ENCODE data around the gene SACM1L. TPM values are rescaled to one million over a fixed set of nuclear protein-coding genes. Genes with fewer than 3 reads are reported as not detected.

SACM1L gene
- total and polyA plus RNA-seq, 2 of the 4 experiments (the other 2 are of a cell fraction) = 19.0 to 40.9 TPM

- peak overlapping the region; percentile 99 for H3K4me2 ChIP-seq (ENCODE audit: low read depth, low read length)
- peaks cover 15 to 39% of the 10 kb centered on the region in 2 experiments for H3K79me1 ChIP-seq (ENCODE audit: low read depth in 1 of 2, low read length in 2 of 2)
- no peak overlapping the region; the same call in none of the 2 replicates for H3K18ac ChIP-seq (ENCODE audit: low read depth, low read length)
- H3K9me1 ChIP-seq (ENCODE audit: insufficient read depth, low read length) = peaks cover 11% of the 10 kb centered on the region; the same call in 1 of the 2 replicates
- H3K4ac ChIP-seq (ENCODE audit: low read depth, low read length) = peak overlapping the region; percentile 58; the same call in 1 of the 2 replicates
- H3K14ac ChIP-seq (replicated peaks; ENCODE audit: low read depth, low read length) = peak overlapping the region; percentile 35; the same call in 1 of the 2 replicates
- H4K91ac ChIP-seq (ENCODE audit: insufficient read depth, low read depth, low read length) = peak overlapping the region; percentile 14; the same call in 1 of the 2 replicates
- H2BK120ac ChIP-seq (ENCODE audit: low read depth, low read length) = no peak overlapping the region
- peak overlapping the region; percentile 67 for H3K27ac ChIP-seq (ENCODE audit: insufficient read depth, low read length)
- dilution Hi-C loops (cut with HindIII; ENCODE audit: low sequenced_read_pairs, unreplicated experiment) = no loop called here
- ATAC-seq (ENCODE audit: low read depth) (no peak), DNase-seq (no peak)
- H3K23ac ChIP-seq (ENCODE audit: low read depth, low read length) = peak overlapping the region; percentile 63
- intact Hi-C loops (cut with micrococcal nuclease) = loop anchor here (5.0 kb wide), 1 partner anchor 38 kb away; no protein-coding TSS in a partner anchor
- peak overlapping the region; percentile 79 for H2AK9ac ChIP-seq (replicated peaks; ENCODE audit: low read depth, low read length, poor library complexity)
- H3K56ac ChIP-seq (ENCODE audit: extremely low read depth, insufficient read depth, low read length) = peak overlapping the region; percentile 92; the same call in 1 of the 2 replicates
- peak overlapping the region; percentile 13 to 69; a peak in 2 of 4 replicates for H4K8ac ChIP-seq (ENCODE audit: low read depth in 2 of 2, low read length in 2 of 2)
- H4K20me1 ChIP-seq (ENCODE audit: insufficient read depth, low read length) = peaks cover 31% of the 10 kb centered on the region; the same call in 1 of the 2 replicates
- H3K27me3 ChIP-seq (ENCODE audit: control insufficient read depth, insufficient read depth, low read length) = no peaks in the 10 kb centered on the region
- peak overlapping the region; percentile 90 for H2AFZ ChIP-seq (replicated peaks; ENCODE audit: low read length, poor library complexity)
- peak overlapping the region; percentile 99 for H3K9ac ChIP-seq (ENCODE audit: low read depth, low read length)
- peaks cover 5% of the 10 kb centered on the region for H3K4me1 ChIP-seq (ENCODE audit: control insufficient read depth, insufficient read depth, low read length)
- 0% methylated on average over 2 of the region's 8 CpGs; no CpG with 5 or more reads in 1 of the 2 experiments for WGBS, 2 experiments (ENCODE audit: extremely low coverage in 2 of 2, insufficient read length in 1 of 2)
- no peak overlapping the region for H2BK15ac ChIP-seq (ENCODE audit: low read depth, low read length)
- H4K5ac ChIP-seq (ENCODE audit: low read depth, low read length) = peak overlapping the region; percentile 10; the same call in 1 of the 2 replicates
- no peak overlapping the region for H2BK20ac ChIP-seq (ENCODE audit: low read depth, low read length)
- H2AK5ac ChIP-seq (ENCODE audit: low read depth, low read length) = peak overlapping the region; percentile 30; the same call in 1 of the 2 replicates
- ChIA-PET POLR2A (ENCODE audit: unreplicated experiment) (interaction anchor here (0.6 kb wide), 1 partner anchor 71 kb away, joined by 4 read pairs; no protein-coding TSS in a partner anchor), CTCF (interaction anchor here (0.6 to 1.3 kb wide), 3 partner anchors 30 to 692 kb away, joined by 4 to 6 read pairs (median 5); no protein-coding TSS in a partner anchor)
- no TSS peak for BruUV-seq (replicated peaks)
- in situ Hi-C loops (cut with MboI; ENCODE audit: low sequenced_read_pairs) = no loop called here
- H3K4me3 ChIP-seq (ENCODE audit: insufficient read depth, low read depth, low read length) = peak overlapping the region; percentile 67
- no peaks in the 10 kb centered on the region for H3K9me3 ChIP-seq (ENCODE audit: control insufficient read depth, insufficient read depth, low read length)
- peak overlapping the region; percentile 68 for H2BK5ac ChIP-seq (ENCODE audit: low read depth, low read length, poor library complexity, severe bottlenecking)
- H3K36me3 ChIP-seq (ENCODE audit: control insufficient read depth, insufficient read depth, low read length) = no peaks in the 10 kb centered on the region; the same call in 1 of the 2 replicates
- TF ChIP-seq NFE2L2 (IDR thresholded peaks at IDR 0.05; ENCODE audit: low read depth, low read length) = no peak
- no peak for TF ChIP-seq POLR2A (IDR thresholded peaks at IDR 0.05; ENCODE audit: low read depth, low read length)
- TF ChIP-seq FOS (IDR thresholded peaks at IDR 0.05; ENCODE audit: low read depth, low read length) = no peak
- no peak for TF ChIP-seq RAD21 (IDR thresholded peaks at IDR 0.05; ENCODE audit: low read length)
- no peak for TF ChIP-seq SMC3 (IDR thresholded peaks at IDR 0.05; ENCODE audit: low read depth, low read length)
- TF ChIP-seq CTCF (conservative IDR thresholded peaks at IDR 0.05; ENCODE audit: low read depth, low read length) = no peak
- no peak for TF ChIP-seq RFX5 (IDR thresholded peaks at IDR 0.05; ENCODE audit: low read depth, low read length)
- no peak for TF ChIP-seq RCOR1 (IDR thresholded peaks at IDR 0.05; ENCODE audit: insufficient replicate concordance, low read length)
- TF ChIP-seq ELK1 (IDR thresholded peaks at IDR 0.05; ENCODE audit: borderline replicate concordance, low read depth, low read length) = no peak
- TF ChIP-seq CHD1 (IDR thresholded peaks at IDR 0.05; ENCODE audit: low read depth, low read length) = no peak
Observed at GRCh38 chr3:45689787-45690145, 570 bp downstream of the SACM1L start.

Data from IMR-90 (cell line).